ENCODE measurements around the gene NLRP10. TPM values are rescaled to one million over a fixed set of nuclear protein-coding genes. Genes with fewer than 3 reads are reported as not detected.

The NLRP10 gene
- total RNA-seq, 1 donor from 2014 or later = not detected

- TF ChIP-seq CTCF (IDR thresholded peaks at IDR 0.05; ENCODE audit: partially characterized antibody, unreplicated experiment) = no peak
- no peak for DNase-seq
- Mint-ChIP-seq H3K27me3 (ENCODE audit: unreplicated experiment) (no peaks in the 10 kb centered on the region), H3K4me3 (ENCODE audit: unreplicated experiment) (no peak overlapping the region), H3K4me1 (ENCODE audit: low read depth, unreplicated experiment) (no peaks in the 10 kb centered on the region), H3K9me3 (ENCODE audit: unreplicated experiment) (no peaks in the 10 kb centered on the region), H3K27ac (ENCODE audit: unreplicated experiment) (no peak overlapping the region), H3K36me3 (ENCODE audit: unreplicated experiment) (no peaks in the 10 kb centered on the region)
These were observed 10.1 kb downstream of the NLRP10 start for GRCh38 chr11:7955191-7955590.

GRCh38 chr11:7949934-7950333 lies 15.3 kb downstream of the NLRP10 start:
- TF ChIP-seq CTCF (IDR thresholded peaks at IDR 0.05; ENCODE audit: partially characterized antibody, unreplicated experiment) = no peak
- Mint-ChIP-seq H3K4me1 (ENCODE audit: low read depth, unreplicated experiment) (no peaks in the 10 kb centered on the region), H3K4me3 (ENCODE audit: unreplicated experiment) (no peak overlapping the region), H3K27me3 (ENCODE audit: unreplicated experiment) (no peaks in the 10 kb centered on the region), H3K27ac (ENCODE audit: unreplicated experiment) (no peak overlapping the region), H3K9me3 (ENCODE audit: unreplicated experiment) (no peaks in the 10 kb centered on the region), H3K36me3 (ENCODE audit: unreplicated experiment) (no peaks in the 10 kb centered on the region)
- no peak for DNase-seq

DNA sequence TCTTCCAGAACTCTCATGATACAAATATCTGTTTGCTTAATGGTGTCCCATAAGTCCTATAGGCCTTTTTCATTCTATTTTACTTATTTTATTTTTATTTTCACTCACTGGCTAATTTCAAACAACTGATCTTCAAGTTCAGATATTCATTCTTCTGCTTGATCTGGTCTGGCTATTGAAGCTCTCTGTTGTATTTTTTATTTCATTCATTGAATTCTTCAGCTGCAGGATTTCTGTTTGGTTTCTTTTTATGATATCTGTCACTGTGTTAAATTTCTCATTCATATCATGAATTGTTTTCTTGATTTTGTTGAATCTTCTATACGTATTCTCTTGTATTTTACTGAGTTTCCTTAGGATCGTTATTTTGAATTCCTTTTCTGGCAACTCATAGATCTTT lies 21.1 kb downstream of the NLRP10 start:
- no peaks in the 10 kb centered on the region for H3K4me1 Mint-ChIP-seq (ENCODE audit: low read depth, unreplicated experiment)
- H3K27me3 Mint-ChIP-seq (ENCODE audit: unreplicated experiment) = no peaks in the 10 kb centered on the region
- no peak for DNase-seq
- H3K27ac Mint-ChIP-seq (ENCODE audit: unreplicated experiment) = no peak overlapping the region
- no peak overlapping the region for H3K4me3 Mint-ChIP-seq (ENCODE audit: unreplicated experiment)
- H3K9me3 Mint-ChIP-seq (ENCODE audit: unreplicated experiment) = no peaks in the 10 kb centered on the region
- TF ChIP-seq CTCF (IDR thresholded peaks at IDR 0.05; ENCODE audit: partially characterized antibody, unreplicated experiment) = no peak
- H3K36me3 Mint-ChIP-seq (ENCODE audit: unreplicated experiment) = peaks cover 9% of the 10 kb centered on the region

DNA sequence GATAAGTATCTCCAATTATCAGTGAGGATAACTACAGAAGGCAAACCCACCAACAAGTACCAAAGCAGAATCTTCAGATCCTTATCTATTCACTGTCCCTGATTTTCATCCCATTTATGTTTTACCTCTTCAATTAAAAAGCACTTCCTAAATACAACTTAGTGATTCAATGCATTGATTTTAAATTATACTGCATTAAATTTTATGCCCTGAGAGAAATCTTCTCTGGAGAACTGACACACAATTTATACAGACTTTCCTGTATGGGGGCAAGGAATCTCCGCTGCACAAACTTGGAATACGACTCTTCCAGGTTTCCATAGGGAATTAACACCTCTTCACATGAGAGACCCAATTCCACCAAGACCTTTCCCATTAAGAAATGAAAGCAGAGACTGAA lies 23.6 kb downstream of the NLRP10 start, which contains the start of gene OR10A3:
OR10A3 (minus strand) TSS at position 101 of the 400 bp plus-strand sequence. CDS start 2,188 bp downstream, outside the sequence.
- H3K4me3 Mint-ChIP-seq (ENCODE audit: unreplicated experiment) = no peak within 1 kb of the TSS
- H3K4me1 Mint-ChIP-seq (ENCODE audit: low read depth, unreplicated experiment) = no peaks in the 10 kb centered on the region
- no peaks in the 10 kb centered on the region for H3K27me3 Mint-ChIP-seq (ENCODE audit: unreplicated experiment)
- H3K9me3 Mint-ChIP-seq (ENCODE audit: unreplicated experiment) = peaks cover 2% of the 10 kb centered on the region
- DNase-seq = no peak
- H3K27ac Mint-ChIP-seq (ENCODE audit: unreplicated experiment) = no peak within 1 kb of the TSS
- no peak for TF ChIP-seq CTCF (IDR thresholded peaks at IDR 0.05; ENCODE audit: partially characterized antibody, unreplicated experiment)
- peaks cover 9% of the 10 kb centered on the region for H3K36me3 Mint-ChIP-seq (ENCODE audit: unreplicated experiment)

- H3K27ac Mint-ChIP-seq (ENCODE audit: unreplicated experiment) = no peak overlapping the region
These were observed 24.1 kb downstream of the NLRP10 start for GRCh38 chr11:7941146-7941545.

More at GRCh38 chr11:7941146-7941545, 24.1 kb downstream of the NLRP10 start:
- Mint-ChIP-seq H3K4me3 (ENCODE audit: unreplicated experiment) (no peak overlapping the region), H3K36me3 (ENCODE audit: unreplicated experiment) (peaks cover 9% of the 10 kb centered on the region), H3K4me1 (ENCODE audit: low read depth, unreplicated experiment) (no peaks in the 10 kb centered on the region), H3K9me3 (ENCODE audit: unreplicated experiment) (peaks cover 2% of the 10 kb centered on the region), H3K27me3 (ENCODE audit: unreplicated experiment) (no peaks in the 10 kb centered on the region)
- no peak for DNase-seq
- TF ChIP-seq CTCF (IDR thresholded peaks at IDR 0.05; ENCODE audit: partially characterized antibody, unreplicated experiment) = no peak

Data from glutamatergic neuron (in vitro differentiated cells).